ENCODE results near the gene CMA1.

DNA sequence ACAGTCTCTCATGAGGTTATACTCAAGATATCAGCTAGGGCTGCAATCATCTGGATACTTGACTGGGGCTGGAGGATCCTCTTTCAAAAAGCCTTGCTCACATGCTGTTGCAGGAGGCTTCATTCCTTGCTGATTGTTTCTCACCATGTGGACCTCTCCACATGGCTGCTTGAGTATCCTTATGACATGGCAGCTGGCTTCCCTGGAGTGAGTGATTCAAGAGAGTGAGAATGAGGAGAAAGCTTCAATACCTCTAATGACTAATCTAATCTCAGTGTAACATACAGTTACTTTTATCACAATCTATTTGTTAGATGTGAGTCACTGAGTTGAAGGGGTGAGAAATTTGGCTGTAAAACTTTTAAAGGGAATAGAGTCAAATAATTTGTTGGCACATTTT lies 51.1 kb downstream of the CMA1 start:
- TF ChIP-seq, protein P1, sequence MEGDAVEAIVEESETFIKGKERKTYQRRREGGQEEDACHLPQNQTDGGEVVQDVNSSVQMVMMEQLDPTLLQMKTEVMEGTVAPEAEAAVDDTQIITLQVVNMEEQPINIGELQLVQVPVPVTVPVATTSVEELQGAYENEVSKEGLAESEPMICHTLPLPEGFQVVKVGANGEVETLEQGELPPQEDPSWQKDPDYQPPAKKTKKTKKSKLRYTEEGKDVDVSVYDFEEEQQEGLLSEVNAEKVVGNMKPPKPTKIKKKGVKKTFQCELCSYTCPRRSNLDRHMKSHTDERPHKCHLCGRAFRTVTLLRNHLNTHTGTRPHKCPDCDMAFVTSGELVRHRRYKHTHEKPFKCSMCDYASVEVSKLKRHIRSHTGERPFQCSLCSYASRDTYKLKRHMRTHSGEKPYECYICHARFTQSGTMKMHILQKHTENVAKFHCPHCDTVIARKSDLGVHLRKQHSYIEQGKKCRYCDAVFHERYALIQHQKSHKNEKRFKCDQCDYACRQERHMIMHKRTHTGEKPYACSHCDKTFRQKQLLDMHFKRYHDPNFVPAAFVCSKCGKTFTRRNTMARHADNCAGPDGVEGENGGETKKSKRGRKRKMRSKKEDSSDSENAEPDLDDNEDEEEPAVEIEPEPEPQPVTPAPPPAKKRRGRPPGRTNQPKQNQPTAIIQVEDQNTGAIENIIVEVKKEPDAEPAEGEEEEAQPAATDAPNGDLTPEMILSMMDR (IDR thresholded peaks at IDR 0.05) = no peak
- TF ChIP-seq EZH2 (IDR thresholded peaks at IDR 0.05; ENCODE audit: borderline replicate concordance, insufficient read depth, low read depth, low read length, poor library complexity, severe bottlenecking) = no peak
